Measurements from ENCODE around the gene RHOA. TPM values are rescaled to one million over a fixed set of nuclear protein-coding genes. Genes with fewer than 3 reads are reported as not detected.

Gene RHOA
- total and polyA plus RNA-seq, 2 of the 8 experiments (the other 6 are each of a cell fraction or from before 2014, with no cell fraction given): 176 to 397 TPM

DNA sequence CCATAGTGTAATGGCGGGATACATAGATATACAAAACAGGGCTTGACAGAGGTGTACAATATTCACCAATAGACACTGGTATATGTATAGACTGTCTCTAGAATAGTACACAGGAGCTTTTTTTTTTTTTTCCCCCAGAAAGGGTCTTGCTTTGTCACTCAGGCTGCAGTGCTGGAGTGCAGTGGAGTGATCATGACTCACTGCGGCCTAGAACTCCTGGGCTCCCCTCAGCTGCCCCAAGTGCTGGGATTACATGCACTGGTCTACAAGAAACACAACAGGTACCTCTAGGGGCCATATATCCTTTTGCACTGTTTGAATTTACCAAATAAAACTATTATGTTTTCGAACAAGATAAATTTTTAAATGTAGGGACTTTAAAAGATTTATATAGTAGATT, 12.3 kb downstream of the RHOA start:
- Histone ChIP-seq H3K27me3 (replicated peaks in 1 of 4; ENCODE audit: control insufficient read depth in 3 of 4, extremely low read depth in 1 of 4, insufficient read depth in 3 of 4, low read length in 3 of 4) (no peaks in the 10 kb centered on the region), H3K4me1 (replicated peaks in 1 of 4; ENCODE audit: control insufficient read depth in 3 of 4, insufficient read depth in 4 of 4, low read length in 3 of 4) (no peaks in the 10 kb centered on the region), H3K27ac (ENCODE audit: low read depth, low read length) (no peak overlapping the region), H4K8ac (ENCODE audit: extremely low read depth, insufficient read depth, low read length) (no peak overlapping the region), H2BK12ac (ENCODE audit: low read depth, low read length) (no peak overlapping the region), H2AK5ac (ENCODE audit: low read depth, low read length) (no peak overlapping the region), H2AFZ (ENCODE audit: low read length) (no peak overlapping the region), H2BK5ac (ENCODE audit: low read depth, low read length) (no peak overlapping the region), H3K79me2 (ENCODE audit: control insufficient read depth in 1 of 2, insufficient read depth in 2 of 2, low read length in 2 of 2) (peaks cover 38 to 95% of the 10 kb centered on the region in 2 experiments), H2BK20ac (ENCODE audit: low read length) (no peak overlapping the region), H2BK15ac (ENCODE audit: low read length) (no peak overlapping the region), H4K5ac (ENCODE audit: insufficient read length, low read depth, low read length) (no peak overlapping the region), H3K4me2 (ENCODE audit: insufficient read depth in 1 of 2, low read depth in 2 of 2, low read length in 2 of 2) (no peak overlapping the region), H3K79me1 (ENCODE audit: low read depth, low read length) (peaks cover 14% of the 10 kb centered on the region; the same call in 1 of the 2 replicates), H2BK120ac (replicated peaks; ENCODE audit: low read depth, low read length) (no peak overlapping the region), H3K4ac (replicated peaks; ENCODE audit: insufficient read length, low read depth, low read length) (no peak overlapping the region), H4K91ac (replicated peaks; ENCODE audit: insufficient read length, low read length) (no peak overlapping the region), H3K56ac (replicated peaks; ENCODE audit: insufficient read length, low read depth, low read length) (no peak overlapping the region), H3K9ac (replicated peaks in 1 of 4; ENCODE audit: extremely low read depth in 1 of 4, low read depth in 3 of 4, low read length in 3 of 4) (no peak overlapping the region), H3K36me3 (ENCODE audit: control insufficient read depth in 2 of 4, insufficient read depth in 4 of 4, low read length in 3 of 4) (no peaks in the 10 kb centered on the region; a peak in 2 of 8 replicates), H3K4me3 (ENCODE audit: extremely low read depth in 1 of 4, insufficient read depth in 2 of 4, low read depth in 3 of 4, low read length in 4 of 4) (no peak overlapping the region), H3K9me3 (ENCODE audit: insufficient read depth in 2 of 2, low read depth in 1 of 2, low read length in 1 of 2) (no peaks in the 10 kb centered on the region), H3K14ac (ENCODE audit: insufficient read length) (no peak overlapping the region), H3K18ac (ENCODE audit: extremely low read depth, low read length) (no peak overlapping the region), H4K20me1 (replicated peaks in 1 of 2; ENCODE audit: control insufficient read depth in 1 of 2, insufficient read depth in 2 of 2, low read length in 2 of 2) (peaks cover 10 to 24% of the 10 kb centered on the region in 2 experiments), H3K23me2 (ENCODE audit: low read depth, low read length) (no peaks in the 10 kb centered on the region), H3K23ac (ENCODE audit: insufficient read length) (no peak overlapping the region)
- no peak for FAIRE-seq
- no peak for DNase-seq (ENCODE audit: low read depth in 1 of 2, low spot score in 2 of 2)
- POLR2A ChIA-PET (ENCODE audit: partially characterized antibody): interaction anchor here (0.6 to 3.0 kb wide), 6 partner anchors 10 to 693 kb away, joined by 3 to 14 read pairs (median 3); partner anchors contain the start of genes AMT, RHOA and TCTA
- 97% methylated on average over 3 of the region's 3 CpGs; no CpG with 5 or more reads in 1 of the 2 experiments for WGBS, 2 experiments (ENCODE audit: extremely low coverage in 1 of 2, insufficient coverage in 1 of 2, insufficient read length in 1 of 2, insufficient replicate concordance in 2 of 2, low coverage in 1 of 2, low lambda C conversion rate in 2 of 2, missing lambda C conversion rate in 1 of 2)
- CTCF ChIA-PET (ENCODE audit: partially characterized antibody): interaction anchor here (0.6 to 1.2 kb wide), 5 partner anchors 25 to 290 kb away, joined by 3 to 5 read pairs (median 3); partner anchors contain the start of gene NICN1
- TF ChIP-seq, protein P1, sequence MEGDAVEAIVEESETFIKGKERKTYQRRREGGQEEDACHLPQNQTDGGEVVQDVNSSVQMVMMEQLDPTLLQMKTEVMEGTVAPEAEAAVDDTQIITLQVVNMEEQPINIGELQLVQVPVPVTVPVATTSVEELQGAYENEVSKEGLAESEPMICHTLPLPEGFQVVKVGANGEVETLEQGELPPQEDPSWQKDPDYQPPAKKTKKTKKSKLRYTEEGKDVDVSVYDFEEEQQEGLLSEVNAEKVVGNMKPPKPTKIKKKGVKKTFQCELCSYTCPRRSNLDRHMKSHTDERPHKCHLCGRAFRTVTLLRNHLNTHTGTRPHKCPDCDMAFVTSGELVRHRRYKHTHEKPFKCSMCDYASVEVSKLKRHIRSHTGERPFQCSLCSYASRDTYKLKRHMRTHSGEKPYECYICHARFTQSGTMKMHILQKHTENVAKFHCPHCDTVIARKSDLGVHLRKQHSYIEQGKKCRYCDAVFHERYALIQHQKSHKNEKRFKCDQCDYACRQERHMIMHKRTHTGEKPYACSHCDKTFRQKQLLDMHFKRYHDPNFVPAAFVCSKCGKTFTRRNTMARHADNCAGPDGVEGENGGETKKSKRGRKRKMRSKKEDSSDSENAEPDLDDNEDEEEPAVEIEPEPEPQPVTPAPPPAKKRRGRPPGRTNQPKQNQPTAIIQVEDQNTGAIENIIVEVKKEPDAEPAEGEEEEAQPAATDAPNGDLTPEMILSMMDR (IDR thresholded peaks at IDR 0.05; ENCODE audit: control extremely low read depth in 1 of 3, insufficient read depth in 1 of 3, low read depth in 1 of 3, low read length in 3 of 3): no peak
- no peak for TF ChIP-seq CHD1 (IDR thresholded peaks at IDR 0.05; ENCODE audit: low read depth, low read length)
- TF ChIP-seq KDM1A (IDR thresholded peaks at IDR 0.05; ENCODE audit: borderline replicate concordance, low read length): no peak
- TF ChIP-seq KDM5A (IDR thresholded peaks at IDR 0.05; ENCODE audit: low read length): no peak
- no peak for TF ChIP-seq CBX8 (IDR thresholded peaks at IDR 0.05; ENCODE audit: borderline replicate concordance, low read depth, low read length)
- TF ChIP-seq GTF2F1 (IDR thresholded peaks at IDR 0.05; ENCODE audit: borderline replicate concordance, low read depth, low read length): no peak
- no peak for TF ChIP-seq TAF7 (optimal IDR thresholded peaks at IDR 0.05; ENCODE audit: borderline replicate concordance, low read depth, low read length)
- TF ChIP-seq RFX5 (IDR thresholded peaks at IDR 0.05; ENCODE audit: borderline replicate concordance, low read depth, low read length): no peak
